Glomerular visceral epithelial cell (primary cell): ENCODE measurements around the gene CASQ1.

ENCODE experiments used
- DNase-seq: peaks from one replicate; pipeline ENCODE4 v3.0.0-alpha.2; 2016; ENCODE audit errors: extremely low spot score

CASQ1 gene

GRCh38 chr1:160189649-160190625, at the start of gene CASQ1:
TSS of gene CASQ1 (plus strand) at chr1:160190575. CDS start at chr1:160190752, 177 bp downstream.
- DNase-seq = peak; percentile 44

DNA sequence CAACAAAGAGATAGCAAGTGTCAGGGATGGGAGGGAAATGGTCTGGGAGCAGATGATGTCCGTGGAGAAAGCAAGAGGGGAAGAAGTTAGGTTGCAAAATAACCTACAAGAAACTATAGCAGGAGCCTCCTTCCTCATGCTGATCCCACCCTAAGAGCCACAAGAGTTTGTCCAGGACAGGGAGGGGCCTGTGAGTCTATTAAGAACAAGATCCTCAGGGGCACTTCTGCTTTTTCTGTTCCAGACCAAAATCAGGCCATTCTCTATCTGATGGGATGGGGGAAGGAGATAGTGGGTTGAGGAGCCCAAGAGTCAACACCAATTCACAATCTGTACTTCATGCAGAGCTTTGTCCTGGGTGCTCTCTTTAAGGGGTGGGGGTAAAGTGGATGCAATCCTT, 46.7 kb upstream of the CASQ1 start:
- DNase-seq = no peak

DNA sequence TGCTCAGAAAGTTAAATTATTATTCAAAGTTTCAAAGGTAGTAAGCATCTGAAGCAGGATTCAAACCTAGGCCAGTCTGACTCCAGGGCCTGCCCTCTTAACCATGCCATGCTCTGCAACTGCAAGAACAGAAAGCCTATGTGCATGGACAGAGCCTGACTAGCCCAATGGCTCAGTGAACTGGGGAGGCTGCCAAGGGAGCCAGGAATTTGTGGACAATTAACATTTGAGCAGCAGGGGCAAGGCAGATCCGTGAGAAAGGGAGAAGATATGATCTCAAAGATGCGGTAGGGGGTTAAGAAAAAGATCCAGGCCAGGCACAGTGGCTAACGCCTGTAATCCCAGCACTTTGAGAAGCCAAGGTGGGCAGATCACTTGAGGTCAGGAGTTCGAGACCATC, 45.5 kb upstream of the CASQ1 start:
- no peak for DNase-seq

DNA sequence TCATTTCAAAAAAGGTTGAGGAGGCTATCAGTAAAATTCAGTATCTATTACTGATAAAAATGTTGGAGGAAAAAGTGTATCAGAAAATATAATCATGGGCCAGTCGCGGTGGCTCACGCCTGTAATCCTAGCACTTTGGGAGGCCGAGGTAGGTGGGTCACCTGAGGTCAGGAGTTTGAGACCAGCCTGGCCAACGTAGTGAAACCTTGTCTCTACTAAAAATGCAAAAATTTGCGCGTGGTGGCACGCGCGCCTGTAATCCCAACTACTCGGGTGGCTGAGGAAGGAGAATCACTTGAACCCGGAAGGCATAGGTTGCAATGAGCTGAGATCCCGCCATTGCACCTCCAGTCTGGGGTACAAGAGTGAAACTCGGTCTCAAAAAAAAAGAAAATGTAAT, 44.3 kb upstream of the CASQ1 start:
- DNase-seq = no peak

GRCh38 chr1:160148121-160148520, 42.3 kb upstream of the CASQ1 start:
- DNase-seq = no peak

GRCh38 chr1:160149233-160149632, 41.1 kb upstream of the CASQ1 start:
- no peak for DNase-seq

GRCh38 chr1:160149716-160150115, 40.7 kb upstream of the CASQ1 start:
- no peak for DNase-seq

GRCh38 chr1:160151303-160151702, 39.1 kb upstream of the CASQ1 start, which contains the start of gene ATP1A4:
TSS of gene ATP1A4 (plus strand) at chr1:160151603. CDS start at chr1:160152041, 438 bp downstream.
- no peak for DNase-seq

GRCh38 chr1:160154790-160155189, 35.6 kb upstream of the CASQ1 start:
- DNase-seq = no peak

GRCh38 chr1:160156361-160156760, 34.0 kb upstream of the CASQ1 start:
- DNase-seq = no peak

DNA sequence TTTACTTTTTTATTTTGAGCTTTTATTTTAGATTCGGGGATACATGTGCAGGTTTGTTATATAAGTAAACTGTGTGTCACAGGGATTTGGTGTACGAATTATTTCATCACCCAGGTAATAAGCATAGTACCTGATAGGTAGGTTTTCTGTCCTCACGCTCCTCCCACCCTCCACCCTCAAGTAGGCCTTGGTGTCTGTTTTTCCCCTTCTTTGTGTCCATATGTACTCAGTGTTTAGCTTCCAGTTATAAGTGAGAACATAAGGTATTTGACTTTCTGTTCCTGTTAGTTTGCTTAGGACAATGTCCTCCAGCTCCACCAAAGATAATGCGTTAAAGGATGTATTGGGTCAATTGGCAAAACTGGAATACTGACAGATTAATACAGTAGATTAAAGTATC, 33.2 kb upstream of the CASQ1 start:
- no peak for DNase-seq

DNA sequence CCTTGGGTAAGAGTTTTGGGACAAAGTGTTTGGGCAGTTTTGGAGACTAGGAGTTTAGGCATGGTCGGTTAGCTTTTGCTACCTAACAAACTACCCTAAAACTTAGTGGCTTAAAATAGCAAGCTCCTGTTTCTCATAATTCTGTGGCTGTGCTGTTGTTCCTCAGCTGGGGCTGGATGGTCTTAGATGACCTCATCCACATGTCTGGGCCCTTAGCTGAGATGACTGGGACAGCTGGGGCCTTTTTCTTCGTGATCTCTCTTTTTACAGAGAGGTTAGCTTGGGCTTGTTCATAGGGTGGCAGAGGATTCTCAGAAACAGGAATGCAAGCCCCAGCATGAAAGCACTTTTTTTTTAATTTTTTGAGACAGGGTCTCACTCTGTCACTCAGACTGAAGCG, 32.3 kb upstream of the CASQ1 start:
- DNase-seq = no peak

DNA sequence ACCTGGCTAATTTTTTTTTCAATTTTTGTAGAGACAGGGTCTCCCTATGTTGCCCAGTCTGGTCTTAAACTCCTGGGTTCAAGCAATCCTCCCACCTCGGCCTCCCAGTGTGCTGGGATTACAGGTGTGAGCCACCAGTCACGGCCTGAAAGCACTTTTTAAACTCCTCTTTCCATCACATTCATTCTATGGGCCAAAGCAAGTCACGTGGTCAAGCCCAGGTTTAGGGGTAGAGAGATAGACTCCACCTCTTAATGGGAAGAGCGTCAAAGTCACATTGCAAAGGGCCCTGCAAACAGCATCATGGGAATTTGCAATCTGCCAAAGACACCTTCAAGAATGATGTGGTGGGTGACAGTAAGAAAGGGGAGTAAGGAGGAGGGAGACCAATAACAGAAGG, 31.8 kb upstream of the CASQ1 start:
- no peak for DNase-seq

GRCh38 chr1:160159846-160160245, 30.5 kb upstream of the CASQ1 start:
- no peak for DNase-seq

GRCh38 chr1:160161965-160162705, 28.2 kb upstream of the CASQ1 start:
- DNase-seq = peak; percentile 17

DNA sequence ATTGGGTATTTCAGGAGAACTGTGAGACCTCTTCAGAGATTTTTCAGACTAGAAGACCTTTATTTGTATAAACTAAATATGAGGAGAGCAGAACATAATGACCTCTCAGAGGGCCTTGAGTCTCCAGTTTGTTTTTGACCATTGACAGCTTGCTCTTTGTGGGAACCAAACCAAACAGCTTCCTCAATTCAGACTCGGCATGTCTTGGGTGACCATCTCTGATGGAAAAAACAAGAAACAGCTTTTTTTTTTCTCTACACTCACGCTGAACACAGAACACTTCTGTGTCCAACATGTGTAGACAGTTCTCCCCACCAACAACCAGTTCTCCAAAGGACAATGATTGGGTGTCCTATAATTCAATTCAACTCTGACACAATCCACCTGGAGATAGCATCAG, 27.4 kb upstream of the CASQ1 start:
- no peak for DNase-seq

- DNase-seq = no peak
Measured at GRCh38 chr1:160163615-160164014, 26.8 kb upstream of the CASQ1 start.

- no peak for DNase-seq
Measured at GRCh38 chr1:160164121-160164520, 26.3 kb upstream of the CASQ1 start.

- no peak for DNase-seq
Measured at GRCh38 chr1:160166166-160166868, 24.1 kb upstream of the CASQ1 start.

DNA sequence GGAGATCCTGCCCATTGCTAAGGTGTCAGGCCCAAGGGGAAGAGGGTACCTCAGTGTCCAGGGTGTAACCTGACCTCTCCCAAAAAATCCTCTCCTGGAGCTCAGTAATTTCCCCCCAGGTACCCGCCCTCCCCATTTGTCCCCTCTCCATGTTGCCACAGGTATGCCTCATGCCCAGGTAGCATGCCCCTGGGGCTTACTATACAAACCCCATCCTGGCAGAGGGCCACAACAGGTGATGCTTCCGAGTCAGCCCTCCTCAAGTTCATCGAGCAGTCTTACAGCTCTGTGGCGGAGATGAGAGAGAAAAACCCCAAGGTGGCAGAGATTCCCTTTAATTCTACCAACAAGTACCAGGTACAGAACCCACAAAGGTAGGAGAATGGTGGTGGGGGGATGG, 23.3 kb upstream of the CASQ1 start:
- no peak for DNase-seq

- DNase-seq = no peak
Measured at GRCh38 chr1:160167580-160167979, 22.8 kb upstream of the CASQ1 start.

DNA sequence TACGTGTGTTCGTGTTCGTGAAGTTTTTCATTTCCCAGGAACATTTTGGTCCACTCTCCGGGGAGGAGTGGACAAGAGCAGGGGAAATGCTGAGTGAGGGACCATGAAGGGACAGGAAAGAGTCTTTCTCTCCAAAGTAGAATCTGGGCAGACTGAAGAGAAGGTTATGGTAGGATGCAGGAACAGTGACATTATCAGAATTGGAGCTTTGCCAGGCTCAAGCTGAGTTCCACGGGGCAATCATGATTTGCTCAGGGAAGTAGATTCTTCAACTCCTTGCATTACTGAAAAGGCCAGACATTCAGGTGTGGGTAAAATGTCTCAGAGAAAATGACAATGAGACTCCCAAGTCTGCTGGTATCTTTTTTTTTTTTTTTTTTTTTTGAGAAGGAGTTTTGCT, 22.4 kb upstream of the CASQ1 start:
- no peak for DNase-seq
